ENCODE data around the gene CDK14.

- TF ChIP-seq CTCF (IDR thresholded peaks at IDR 0.05) (no peak), POLR2AphosphoS5 (IDR thresholded peaks at IDR 0.05) (no peak)
Measured at GRCh38 chr7:90896458-90896857, 300.3 kb downstream of the CDK14 start.

All from stomach (tissue), 4 donors.